ENCODE data around the gene ADAM23. TPM values are rescaled to one million over a fixed set of nuclear protein-coding genes. Genes with fewer than 3 reads are reported as not detected.

The ADAM23 gene
- total RNA-seq, 2 donors from 2014 or later: 2.2 to 3.3 TPM

- Mint-ChIP-seq H3K4me3 (no peak overlapping the region), H3K4me1 (no peaks in the 10 kb centered on the region), H3K27ac (no peak overlapping the region), H3K27me3 (peaks cover 4% of the 10 kb centered on the region), H3K9me3 (no peaks in the 10 kb centered on the region), H3K36me3 (ENCODE audit: low read depth) (no peaks in the 10 kb centered on the region)
- ATAC-seq (replicated peaks): no peak
Measured at GRCh38 chr2:206431439-206431838, 11.9 kb upstream of the ADAM23 start.

GRCh38 chr2:206432193-206433082, 10.9 kb upstream of the ADAM23 start:
- H3K4me1 Mint-ChIP-seq: no peaks in the 10 kb centered on the region
- no peak overlapping the region for H3K4me3 Mint-ChIP-seq
- no peaks in the 10 kb centered on the region for H3K36me3 Mint-ChIP-seq (ENCODE audit: low read depth)
- no peaks in the 10 kb centered on the region for H3K9me3 Mint-ChIP-seq
- ATAC-seq (replicated peaks): no peak
- no peak overlapping the region for H3K27ac Mint-ChIP-seq
- peaks cover 7% of the 10 kb centered on the region for H3K27me3 Mint-ChIP-seq

GRCh38 chr2:206433190-206433589, 10.1 kb upstream of the ADAM23 start:
- Mint-ChIP-seq H3K4me3 (no peak overlapping the region), H3K27ac (no peak overlapping the region), H3K36me3 (ENCODE audit: low read depth) (no peaks in the 10 kb centered on the region), H3K9me3 (no peaks in the 10 kb centered on the region), H3K4me1 (no peaks in the 10 kb centered on the region), H3K27me3 (peaks cover 10% of the 10 kb centered on the region)
- no peak for ATAC-seq (replicated peaks)

- no peaks in the 10 kb centered on the region for H3K36me3 Mint-ChIP-seq (ENCODE audit: low read depth)
- no peak for ATAC-seq (replicated peaks)
- H3K9me3 Mint-ChIP-seq: no peaks in the 10 kb centered on the region
- no peak overlapping the region for H3K4me3 Mint-ChIP-seq
- H3K27ac Mint-ChIP-seq: no peak overlapping the region
- peaks cover 11% of the 10 kb centered on the region for H3K27me3 Mint-ChIP-seq
- H3K4me1 Mint-ChIP-seq: no peaks in the 10 kb centered on the region
Measured at GRCh38 chr2:206433686-206434085, 9.6 kb upstream of the ADAM23 start.

- ATAC-seq (replicated peaks): no peak
- no peak overlapping the region for H3K4me3 Mint-ChIP-seq
- H3K4me1 Mint-ChIP-seq: no peaks in the 10 kb centered on the region
- no peaks in the 10 kb centered on the region for H3K36me3 Mint-ChIP-seq (ENCODE audit: low read depth)
- no peaks in the 10 kb centered on the region for H3K9me3 Mint-ChIP-seq
- no peak overlapping the region for H3K27ac Mint-ChIP-seq
- H3K27me3 Mint-ChIP-seq: peaks cover 19% of the 10 kb centered on the region
Measured at GRCh38 chr2:206435742-206436141, 7.6 kb upstream of the ADAM23 start.

- no peak overlapping the region for H3K27ac Mint-ChIP-seq
Measured at GRCh38 chr2:206438196-206438724, 5.1 kb upstream of the ADAM23 start.

GRCh38 chr2:206442474-206442832, 879 bp upstream of the ADAM23 start:
- Mint-ChIP-seq H3K27me3 (peaks cover 40% of the 10 kb centered on the region), H3K4me3 (peak overlapping the region; percentile 77), H3K27ac (no peak overlapping the region), H3K4me1 (no peaks in the 10 kb centered on the region), H3K9me3 (no peaks in the 10 kb centered on the region), H3K36me3 (ENCODE audit: low read depth) (no peaks in the 10 kb centered on the region)
- no peak for ATAC-seq (replicated peaks)

More at GRCh38 chr2:206438196-206438724, 5.1 kb upstream of the ADAM23 start:
- H3K4me3 Mint-ChIP-seq: no peak overlapping the region
- peaks cover 24% of the 10 kb centered on the region for H3K27me3 Mint-ChIP-seq
- no peaks in the 10 kb centered on the region for H3K36me3 Mint-ChIP-seq (ENCODE audit: low read depth)
- no peak for ATAC-seq (replicated peaks)
- no peaks in the 10 kb centered on the region for H3K9me3 Mint-ChIP-seq
- no peaks in the 10 kb centered on the region for H3K4me1 Mint-ChIP-seq

GRCh38 chr2:206443735-206444527, 599 bp downstream of the ADAM23 start:
- Mint-ChIP-seq H3K27ac (no peak overlapping the region), H3K36me3 (ENCODE audit: low read depth) (no peaks in the 10 kb centered on the region), H3K4me1 (no peaks in the 10 kb centered on the region), H3K27me3 (peaks cover 36% of the 10 kb centered on the region), H3K4me3 (peak overlapping the region; percentile 75), H3K9me3 (no peaks in the 10 kb centered on the region)
- peak; percentile 55 for ATAC-seq (replicated peaks)

GRCh38 chr2:206445948-206446347, 2.6 kb downstream of the ADAM23 start:
- Mint-ChIP-seq H3K27me3 (peaks cover 31% of the 10 kb centered on the region), H3K4me3 (no peak overlapping the region)

GRCh38 chr2:206452242-206452641, 8.9 kb downstream of the ADAM23 start:
- H3K27me3 Mint-ChIP-seq: peaks cover 22% of the 10 kb centered on the region
- ATAC-seq (replicated peaks): no peak
- no peaks in the 10 kb centered on the region for H3K9me3 Mint-ChIP-seq
- H3K36me3 Mint-ChIP-seq (ENCODE audit: low read depth): no peaks in the 10 kb centered on the region
- no peak overlapping the region for H3K27ac Mint-ChIP-seq
- peaks cover 4% of the 10 kb centered on the region for H3K4me1 Mint-ChIP-seq
- H3K4me3 Mint-ChIP-seq: no peak overlapping the region

More at GRCh38 chr2:206445948-206446347, 2.6 kb downstream of the ADAM23 start:
- no peak for ATAC-seq (replicated peaks)
- no peaks in the 10 kb centered on the region for H3K9me3 Mint-ChIP-seq
- no peaks in the 10 kb centered on the region for H3K36me3 Mint-ChIP-seq (ENCODE audit: low read depth)
- no peaks in the 10 kb centered on the region for H3K4me1 Mint-ChIP-seq
- H3K27ac Mint-ChIP-seq: no peak overlapping the region

- Mint-ChIP-seq H3K9me3 (no peaks in the 10 kb centered on the region), H3K27ac (no peak overlapping the region), H3K27me3 (peaks cover 22% of the 10 kb centered on the region), H3K4me3 (no peak overlapping the region), H3K36me3 (ENCODE audit: low read depth) (no peaks in the 10 kb centered on the region), H3K4me1 (peaks cover 4% of the 10 kb centered on the region)
- no peak for ATAC-seq (replicated peaks)
Measured at GRCh38 chr2:206452750-206453149, 9.4 kb downstream of the ADAM23 start.

GRCh38 chr2:206456078-206456754, 12.9 kb downstream of the ADAM23 start:
- H3K36me3 Mint-ChIP-seq (ENCODE audit: low read depth): no peaks in the 10 kb centered on the region
- H3K27ac Mint-ChIP-seq: no peak overlapping the region
- no peak overlapping the region for H3K4me3 Mint-ChIP-seq
- H3K27me3 Mint-ChIP-seq: peaks cover 15% of the 10 kb centered on the region
- H3K4me1 Mint-ChIP-seq: peaks cover 4% of the 10 kb centered on the region
- no peaks in the 10 kb centered on the region for H3K9me3 Mint-ChIP-seq
- peak; percentile 18 for ATAC-seq (replicated peaks)

- peaks cover 15% of the 10 kb centered on the region for H3K27me3 Mint-ChIP-seq
- ATAC-seq (replicated peaks): no peak
- H3K27ac Mint-ChIP-seq: no peak overlapping the region
- no peaks in the 10 kb centered on the region for H3K36me3 Mint-ChIP-seq (ENCODE audit: low read depth)
- H3K4me3 Mint-ChIP-seq: no peak overlapping the region
- H3K4me1 Mint-ChIP-seq: peaks cover 4% of the 10 kb centered on the region
- no peaks in the 10 kb centered on the region for H3K9me3 Mint-ChIP-seq
Measured at GRCh38 chr2:206457188-206457634, 13.9 kb downstream of the ADAM23 start.

- Mint-ChIP-seq H3K36me3 (ENCODE audit: low read depth) (no peaks in the 10 kb centered on the region), H3K9me3 (no peaks in the 10 kb centered on the region), H3K27me3 (no peaks in the 10 kb centered on the region), H3K27ac (no peak overlapping the region), H3K4me1 (no peaks in the 10 kb centered on the region), H3K4me3 (no peak overlapping the region)
- ATAC-seq (replicated peaks): no peak
Measured at GRCh38 chr2:206462240-206462854, 19.0 kb downstream of the ADAM23 start.
